NT2/D1 (cell line): ENCODE measurements around the gene SPOCK1.

ENCODE experiments used
- DNase-seq: peaks from one replicate; pipeline ENCODE4 v3.0.0-alpha.2; 2011; ENCODE audit warnings: low read depth, low spot score
- H3K27me3 ChIP-seq: 2 replicates; pipeline ENCODE4 v1.6.0; 2011; ENCODE audit warnings: mild to moderate bottlenecking; ENCODE audit not compliant: insufficient read length, insufficient read depth
- H3K36me3 ChIP-seq: 2 replicates; pipeline ENCODE4 v1.6.1; 2011; ENCODE audit warnings: mild to moderate bottlenecking, low read length, mixed read lengths; ENCODE audit not compliant: insufficient read depth, insufficient read length
- H3K4me1 ChIP-seq: 2 replicates; pipeline ENCODE4 v1.5.1; 2011; ENCODE audit not compliant: insufficient read depth, insufficient read length
- H3K4me3 ChIP-seq: 2 replicates; pipeline ENCODE4 v1.5.1; 2011; ENCODE audit warnings: low read depth; ENCODE audit not compliant: insufficient read length
- H3K9ac ChIP-seq: 2 replicates; pipeline ENCODE4 v1.6.0; 2011; ENCODE audit warnings: low read depth; ENCODE audit not compliant: insufficient read length
- H3K9me3 ChIP-seq: 2 replicates; pipeline ENCODE4 v1.5.1; 2011; ENCODE audit warnings: mild to moderate bottlenecking, low read length; ENCODE audit not compliant: insufficient read depth
- SUZ12 ChIP-seq: IDR thresholded peaks from 2 replicates; pipeline ENCODE4 v1.6.1; 2011; ENCODE audit not compliant: insufficient read length, insufficient read depth; ENCODE audit errors: extremely low read depth
- YY1 ChIP-seq: IDR thresholded peaks from 2 replicates; pipeline ENCODE4 v1.6.1; 2011; ENCODE audit not compliant: insufficient read length, insufficient read depth
- ZNF274 ChIP-seq: IDR thresholded peaks from 2 replicates; pipeline ENCODE4 v1.6.1; 2011; ENCODE audit warnings: mild to moderate bottlenecking, low read depth, low read length

Gene SPOCK1

GRCh38 chr5:137061382-137061781 is 437.7 kb downstream of the SPOCK1 start:
- H3K36me3 ChIP-seq, result no peaks in the 10 kb centered on the region
- H3K4me1 ChIP-seq, result no peaks in the 10 kb centered on the region
- TF ChIP-seq ZNF274 (no peak), SUZ12 (no peak), YY1 (no peak)
- H3K4me3 ChIP-seq, result no peak overlapping the region
- H3K9ac ChIP-seq, result no peak overlapping the region
- H3K9me3 ChIP-seq, result no peaks in the 10 kb centered on the region
- H3K27me3 ChIP-seq, result no peaks in the 10 kb centered on the region
- DNase-seq, result no peak

DNA sequence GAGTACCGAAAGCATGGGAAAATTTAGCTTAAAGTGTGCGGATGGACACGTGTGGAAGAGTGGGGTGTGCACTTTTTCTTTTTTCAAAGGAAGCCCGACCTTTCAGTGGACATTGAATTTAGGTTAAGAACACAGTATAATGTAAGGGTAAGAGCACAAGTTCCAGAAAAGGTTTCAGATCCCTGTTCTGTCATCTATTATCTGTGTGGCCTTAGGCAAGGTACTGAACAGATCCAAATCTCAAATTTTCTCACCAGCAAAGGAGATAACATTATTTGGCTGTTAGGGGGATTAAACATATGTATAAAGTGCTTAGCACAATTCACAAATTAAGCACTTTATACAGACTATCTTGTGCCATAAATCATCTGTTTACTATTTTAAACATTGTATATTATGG is 441.0 kb downstream of the SPOCK1 start:
- Histone ChIP-seq H3K4me3 (no peak overlapping the region), H3K27me3 (no peaks in the 10 kb centered on the region), H3K36me3 (no peaks in the 10 kb centered on the region), H3K9me3 (no peaks in the 10 kb centered on the region), H3K9ac (no peak overlapping the region), H3K4me1 (no peaks in the 10 kb centered on the region)
- DNase-seq, result no peak
- TF ChIP-seq YY1, result no peak
- TF ChIP-seq ZNF274, result no peak
- no peak for TF ChIP-seq SUZ12

DNA sequence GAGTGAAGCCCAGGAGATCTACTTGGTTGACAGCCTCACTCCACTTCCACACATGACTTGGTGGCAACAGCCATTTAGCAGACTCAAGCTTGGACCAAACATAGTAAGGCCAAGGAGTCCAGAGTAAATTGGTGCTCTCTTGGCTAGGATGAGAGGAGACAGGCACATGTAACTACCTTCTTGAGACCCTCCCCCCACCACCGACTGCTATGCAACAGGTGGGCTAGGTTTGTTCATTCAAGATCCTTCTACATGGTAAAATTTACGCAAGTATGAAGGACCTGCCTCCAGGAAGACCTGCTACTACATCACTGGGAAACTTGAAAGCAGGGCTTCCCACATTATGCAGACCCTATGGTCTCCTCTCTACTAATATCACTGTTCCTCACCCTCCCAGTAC is 442.4 kb downstream of the SPOCK1 start:
- Histone ChIP-seq H3K9me3 (no peaks in the 10 kb centered on the region), H3K27me3 (no peaks in the 10 kb centered on the region), H3K36me3 (no peaks in the 10 kb centered on the region), H3K4me3 (no peak overlapping the region), H3K9ac (no peak overlapping the region), H3K4me1 (no peaks in the 10 kb centered on the region)
- no peak for TF ChIP-seq SUZ12
- TF ChIP-seq YY1, result no peak
- TF ChIP-seq ZNF274, result no peak
- DNase-seq, result no peak

GRCh38 chr5:137055271-137055872 is 443.8 kb downstream of the SPOCK1 start:
- Histone ChIP-seq H3K9me3 (no peaks in the 10 kb centered on the region), H3K36me3 (no peaks in the 10 kb centered on the region), H3K9ac (no peak overlapping the region), H3K4me1 (no peaks in the 10 kb centered on the region), H3K4me3 (no peak overlapping the region), H3K27me3 (no peaks in the 10 kb centered on the region)
- DNase-seq, result no peak
- TF ChIP-seq YY1 (no peak), SUZ12 (no peak), ZNF274 (no peak)

DNA sequence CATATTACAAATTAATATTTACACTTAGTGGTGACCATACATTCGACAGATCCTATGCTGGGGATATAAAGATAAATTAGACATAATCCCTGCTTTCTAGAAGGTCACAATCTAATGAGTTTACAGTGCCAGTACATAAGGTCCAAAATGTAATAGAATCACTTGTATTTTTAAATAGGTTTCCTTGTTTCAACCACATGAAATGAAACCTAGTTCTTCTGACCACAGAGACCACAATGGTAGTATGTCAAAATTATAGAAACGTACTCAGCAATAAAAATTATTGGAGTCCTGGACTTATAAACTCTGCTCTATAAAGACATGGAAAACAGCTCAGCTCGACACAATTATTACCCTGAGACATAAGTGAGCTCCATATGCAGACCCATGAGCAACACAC is 444.3 kb downstream of the SPOCK1 start:
- TF ChIP-seq ZNF274 (no peak), SUZ12 (no peak), YY1 (no peak)
- Histone ChIP-seq H3K4me1 (no peaks in the 10 kb centered on the region), H3K36me3 (no peaks in the 10 kb centered on the region), H3K9ac (no peak overlapping the region), H3K9me3 (no peaks in the 10 kb centered on the region), H3K27me3 (no peaks in the 10 kb centered on the region), H3K4me3 (no peak overlapping the region)
- no peak for DNase-seq

DNA sequence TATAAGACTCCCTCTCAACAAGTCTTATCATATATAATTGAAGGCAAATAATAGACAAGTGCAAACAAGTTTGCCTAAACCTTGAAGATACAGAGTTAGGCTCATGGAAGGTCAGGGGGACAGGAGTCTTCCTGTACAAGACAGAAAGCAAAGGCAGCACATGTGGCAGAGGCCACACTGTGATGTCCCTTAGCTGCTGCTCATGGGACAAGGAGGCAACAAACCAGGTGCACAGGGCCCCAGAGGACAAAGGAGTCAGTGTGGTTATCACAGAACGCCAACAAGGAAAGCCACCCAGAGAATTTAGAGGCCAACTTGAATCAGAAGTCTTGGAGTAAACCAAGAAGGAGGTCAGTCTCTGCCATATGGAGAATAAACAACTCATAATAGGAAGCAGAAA is 444.8 kb downstream of the SPOCK1 start:
- Histone ChIP-seq H3K27me3 (no peaks in the 10 kb centered on the region), H3K9ac (no peak overlapping the region), H3K9me3 (no peaks in the 10 kb centered on the region), H3K4me3 (no peak overlapping the region), H3K4me1 (no peaks in the 10 kb centered on the region), H3K36me3 (no peaks in the 10 kb centered on the region)
- no peak for DNase-seq
- TF ChIP-seq SUZ12 (no peak), ZNF274 (no peak), YY1 (no peak)

DNA sequence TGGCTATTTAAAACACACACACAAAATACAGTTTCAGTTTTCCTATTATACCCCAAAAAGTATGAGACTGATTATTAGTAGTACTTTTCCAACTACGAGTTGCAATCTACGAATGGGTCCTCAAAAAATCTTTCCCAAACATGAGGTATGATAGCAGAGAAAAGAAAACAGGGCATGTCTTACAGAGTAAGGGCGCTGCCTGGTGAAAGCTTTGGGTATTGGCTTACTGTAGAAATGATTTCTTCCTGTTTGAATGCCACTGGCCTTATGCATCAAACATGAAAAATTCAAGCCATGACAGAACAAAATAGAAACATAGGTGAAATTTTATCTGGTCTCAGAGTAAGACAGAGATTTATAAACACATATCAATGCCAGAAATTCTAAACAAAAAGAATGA is 448.0 kb downstream of the SPOCK1 start:
- no peaks in the 10 kb centered on the region for H3K27me3 ChIP-seq
- H3K9me3 ChIP-seq, result no peaks in the 10 kb centered on the region
- TF ChIP-seq ZNF274 (no peak), SUZ12 (no peak), YY1 (no peak)
- H3K4me1 ChIP-seq, result no peaks in the 10 kb centered on the region
- H3K4me3 ChIP-seq, result no peak overlapping the region
- DNase-seq, result no peak
- H3K36me3 ChIP-seq, result no peaks in the 10 kb centered on the region
- no peak overlapping the region for H3K9ac ChIP-seq
